Measurements from ENCODE around the gene CCL26.

CCL26 gene

GRCh38 chr7:75814407-75814947 is 42.5 kb upstream of the CCL26 start:
- no peak for TF ChIP-seq CTCF (IDR thresholded peaks at IDR 0.05; ENCODE audit: borderline replicate concordance, insufficient read depth, low read depth, low read length)
- H3K4me3 ChIP-seq (ENCODE audit: low read depth, low read length), result no peak overlapping the region

- no peak within 1 kb of the TSS for H3K4me3 ChIP-seq (ENCODE audit: low read depth, low read length)
- no peak for TF ChIP-seq CTCF (IDR thresholded peaks at IDR 0.05; ENCODE audit: borderline replicate concordance, insufficient read depth, low read depth, low read length)
Observed at GRCh38 chr7:75813781-75814236, 41.8 kb upstream of the CCL26 start, which contains the start of gene CCL24. Gene CCL24 (minus strand): TSS chr7:75813806. CDS start chr7:75813715, 91 bp downstream.

GRCh38 chr7:75813084-75813483 is 41.1 kb upstream of the CCL26 start:
- TF ChIP-seq CTCF (IDR thresholded peaks at IDR 0.05; ENCODE audit: borderline replicate concordance, insufficient read depth, low read depth, low read length), result no peak
- no peak overlapping the region for H3K4me3 ChIP-seq (ENCODE audit: low read depth, low read length)

GRCh38 chr7:75811894-75812678 is 40.1 kb upstream of the CCL26 start:
- TF ChIP-seq CTCF (IDR thresholded peaks at IDR 0.05; ENCODE audit: borderline replicate concordance, insufficient read depth, low read depth, low read length), result no peak
- H3K4me3 ChIP-seq (ENCODE audit: low read depth, low read length), result no peak overlapping the region

GRCh38 chr7:75809396-75809795 is 37.4 kb upstream of the CCL26 start:
- TF ChIP-seq CTCF (IDR thresholded peaks at IDR 0.05; ENCODE audit: borderline replicate concordance, insufficient read depth, low read depth, low read length), result no peak
- no peak overlapping the region for H3K4me3 ChIP-seq (ENCODE audit: low read depth, low read length)

- TF ChIP-seq CTCF (IDR thresholded peaks at IDR 0.05; ENCODE audit: borderline replicate concordance, insufficient read depth, low read depth, low read length), result no peak
- no peak overlapping the region for H3K4me3 ChIP-seq (ENCODE audit: low read depth, low read length)
Observed at GRCh38 chr7:75808106-75808505, 36.1 kb upstream of the CCL26 start.

- H3K4me3 ChIP-seq (ENCODE audit: low read depth, low read length), result no peak overlapping the region
- no peak for TF ChIP-seq CTCF (IDR thresholded peaks at IDR 0.05; ENCODE audit: borderline replicate concordance, insufficient read depth, low read depth, low read length)
Observed at GRCh38 chr7:75807452-75807851, 35.4 kb upstream of the CCL26 start.
